ENCODE measurements around the gene ZFP36L1.

DNA sequence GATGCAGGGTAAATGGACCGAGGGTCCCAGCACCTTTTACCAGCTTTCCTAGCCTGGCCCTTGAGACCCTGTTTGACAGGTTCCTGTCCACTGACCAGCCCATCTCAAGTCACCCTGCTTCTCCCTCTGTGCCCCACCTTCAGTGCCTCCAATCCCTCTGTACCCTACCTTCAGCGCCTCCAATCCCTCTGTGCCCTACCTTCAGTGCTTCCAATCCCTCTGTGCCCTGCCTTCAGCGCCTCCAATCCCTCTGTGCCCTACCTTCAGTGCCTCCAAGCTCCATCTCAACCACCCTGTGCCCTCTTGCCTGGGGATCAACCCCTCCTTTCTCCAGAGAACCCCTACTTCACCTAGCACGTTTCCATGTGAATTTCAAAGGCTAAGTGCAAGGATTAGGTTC lies 54.3 kb downstream of the ZFP36L1 start:
- TF ChIP-seq EZH2 (IDR thresholded peaks at IDR 0.05): no peak
- TF ChIP-seq POLR2AphosphoS5 (IDR thresholded peaks at IDR 0.05; ENCODE audit: borderline replicate concordance, low read depth, low read length): no peak
- no peak for TF ChIP-seq FOXP2 (optimal IDR thresholded peaks at IDR 0.05; ENCODE audit: control extremely low read depth, extremely low read length, insufficient read depth)

Measured in SK-N-MC (cell line).